GM23338 (cell line): ENCODE measurements around the gene HSPA1A. TPM values are rescaled to one million over a fixed set of nuclear protein-coding genes. Genes with fewer than 3 reads are reported as not detected.
"Not testable (repeated sequence)": the region's sequence is repeated elsewhere in the genome, so short reads cannot be mapped to it uniquely, and the experiment has no call there.

Experiments used
- ATAC-seq: fragments of 200-7000 bp; cut with Tn5 transposase; 3 replicates; pipeline ENCODE4 v1.9.1; 2020
- DNase-seq: peaks from one replicate; pipeline ENCODE4 v3.0.0-alpha.2; 2015; ENCODE audit warnings: low spot score
- H2AFZ ChIP-seq: fragments of 200-600 bp; sonication (generic); 2 replicates; pipeline ENCODE4 v1.8.0; 2016; ENCODE audit warnings: antibody characterized with exemption, mild to moderate bottlenecking, moderate library complexity
- H3F3A ChIP-seq: fragments of 200-600 bp; sonication (generic); replicated peaks from 2 replicates; pipeline ENCODE4 v1.8.0; 2017; ENCODE audit warnings: antibody characterized with exemption, mixed run types, low read depth
- H3K27ac ChIP-seq: fragments of 200-600 bp; sonication (generic); 2 replicates; pipeline ENCODE4 v1.6.1; 2016; ENCODE audit warnings: low read depth
- H3K27me3 ChIP-seq: fragments of 200-600 bp; sonication (generic); 2 replicates; pipeline ENCODE4 v1.8.0; 2016; ENCODE audit warnings: mild to moderate bottlenecking, mixed run types, moderate library complexity; ENCODE audit not compliant: insufficient read depth
- H3K36me3 ChIP-seq: fragments of 200-600 bp; sonication (generic); 2 replicates; pipeline ENCODE4 v1.8.0; 2016; ENCODE audit warnings: mild to moderate bottlenecking; ENCODE audit not compliant: insufficient read depth
- H3K4me1 ChIP-seq: fragments of 200-600 bp; sonication (generic); 2 replicates; pipeline ENCODE4 v1.8.0; 2016; ENCODE audit warnings: mild to moderate bottlenecking, moderate library complexity; ENCODE audit not compliant: insufficient read depth
- H3K4me2 ChIP-seq: fragments of 200-600 bp; sonication (generic); 2 replicates; pipeline ENCODE4 v1.7.1; 2017; ENCODE audit warnings: mixed run types
- H3K4me3 ChIP-seq: fragments of 200-600 bp; sonication (generic); 2 replicates; pipeline ENCODE4 v1.6.1; 2016; ENCODE audit warnings: mixed run types
- H3K79me2 ChIP-seq: fragments of 200-600 bp; sonication (generic); replicated peaks from 2 replicates; pipeline ENCODE4 v1.8.0; 2017; ENCODE audit warnings: mild to moderate bottlenecking; ENCODE audit not compliant: insufficient read depth
- H3K9me2 ChIP-seq: fragments of 200-600 bp; sonication (generic); 2 replicates; pipeline ENCODE4 v1.8.0; 2017; ENCODE audit not compliant: insufficient read depth
- H4K20me1 ChIP-seq: fragments of 200-600 bp; sonication (generic); replicated peaks from 2 replicates; pipeline ENCODE4 v1.8.0; 2017; ENCODE audit warnings: mild to moderate bottlenecking; ENCODE audit not compliant: insufficient read depth
- H3K27ac Mint-ChIP-seq: 2 replicates; pipeline ENCODE4 v1.8.0; 2020; ENCODE audit warnings: inconsistent platforms, mild to moderate bottlenecking, moderate library complexity, mixed read lengths
- H3K27me3 Mint-ChIP-seq: 3 replicates; pipeline ENCODE4 v1.8.0; 2022; ENCODE audit warnings: low read depth, mild to moderate bottlenecking, moderate library complexity, mixed read lengths, inconsistent platforms; ENCODE audit not compliant: insufficient read depth, poor library complexity
- H3K36me3 Mint-ChIP-seq: 3 replicates; pipeline ENCODE4 v1.8.0; 2021; ENCODE audit warnings: low read depth, mild to moderate bottlenecking, inconsistent platforms, moderate library complexity, mixed read lengths
- H3K4me1 Mint-ChIP-seq: 3 replicates; pipeline ENCODE4 v1.8.0; 2020; ENCODE audit warnings: mild to moderate bottlenecking, inconsistent platforms, mixed read lengths
- H3K4me3 Mint-ChIP-seq: 3 replicates; pipeline ENCODE4 v1.8.0; 2021; ENCODE audit warnings: moderate library complexity, mild to moderate bottlenecking, inconsistent platforms, mixed read lengths
- H3K9me3 Mint-ChIP-seq: 3 replicates; pipeline ENCODE4 v1.8.0; 2020; ENCODE audit warnings: moderate library complexity, mild to moderate bottlenecking, inconsistent platforms, mixed read lengths
- CREB1 ChIP-seq: fragments of 250-450 bp; sonication (Bioruptor Pico); IDR thresholded peaks from 2 replicates; pipeline ENCODE4 v1.5.0; 2020; ENCODE audit warnings: low read depth, mild to moderate bottlenecking, moderate library complexity
- ETS1 ChIP-seq: IDR thresholded peaks from 2 replicates; pipeline ENCODE4 v1.6.1; 2016; ENCODE audit warnings: antibody characterized with exemption
- EZH2 ChIP-seq: fragments of 200-600 bp; sonication (generic); IDR thresholded peaks from one replicate; pipeline ENCODE4 v1.8.0; 2017; ENCODE audit warnings: antibody characterized with exemption, mild to moderate bottlenecking, low read depth; ENCODE audit not compliant: unreplicated experiment
- NANOG ChIP-seq: IDR thresholded peaks from 2 replicates; pipeline ENCODE4 v1.6.1; 2016; ENCODE audit warnings: antibody characterized with exemption, borderline replicate concordance
- POLR2AphosphoS5 ChIP-seq: IDR thresholded peaks from 2 replicates; pipeline ENCODE4 v1.6.1; 2016; ENCODE audit warnings: antibody characterized with exemption, low read depth
- ZNF114 ChIP-seq: fragments of 250-450 bp; sonication (Bioruptor Pico); IDR thresholded peaks from 2 replicates; pipeline ENCODE4 v1.5.0; 2020; ENCODE audit warnings: mild to moderate bottlenecking, moderate library complexity
- ZNF331 ChIP-seq: fragments of 250-450 bp; sonication (Bioruptor Pico); IDR thresholded peaks from 2 replicates; pipeline ENCODE4 v1.5.0; 2020; ENCODE audit warnings: low read depth, mild to moderate bottlenecking, moderate library complexity
- polyA plus RNA-seq: library from polyadenylated mRNA; unstranded; fragments of >200 nt; fragmentation: Nextera tagmentation; extraction: Ambion mirVana; gene quantifications from 2 replicates; pipeline ENCODE4 v1.2.1, GENCODE V29; 2016
- total RNA-seq: library from RNA; depleted of rRNA; stranded (reverse); fragments of >200 nt; shearing (Covaris generic); gene quantifications from 2 replicates; pipeline ENCODE4 v1.2.3, GENCODE V29; 2014
- TF ChIP-seq, protein P1 (sequence below): IDR thresholded peaks from one replicate; pipeline ENCODE4 v1.6.1; 2018; ENCODE audit warnings: antibody characterized with exemption; ENCODE audit not compliant: unreplicated experiment

Gene HSPA1A
- total and polyA plus RNA-seq, 2 experiments from 2014 or later, result 36.1 to 57.1 TPM

DNA sequence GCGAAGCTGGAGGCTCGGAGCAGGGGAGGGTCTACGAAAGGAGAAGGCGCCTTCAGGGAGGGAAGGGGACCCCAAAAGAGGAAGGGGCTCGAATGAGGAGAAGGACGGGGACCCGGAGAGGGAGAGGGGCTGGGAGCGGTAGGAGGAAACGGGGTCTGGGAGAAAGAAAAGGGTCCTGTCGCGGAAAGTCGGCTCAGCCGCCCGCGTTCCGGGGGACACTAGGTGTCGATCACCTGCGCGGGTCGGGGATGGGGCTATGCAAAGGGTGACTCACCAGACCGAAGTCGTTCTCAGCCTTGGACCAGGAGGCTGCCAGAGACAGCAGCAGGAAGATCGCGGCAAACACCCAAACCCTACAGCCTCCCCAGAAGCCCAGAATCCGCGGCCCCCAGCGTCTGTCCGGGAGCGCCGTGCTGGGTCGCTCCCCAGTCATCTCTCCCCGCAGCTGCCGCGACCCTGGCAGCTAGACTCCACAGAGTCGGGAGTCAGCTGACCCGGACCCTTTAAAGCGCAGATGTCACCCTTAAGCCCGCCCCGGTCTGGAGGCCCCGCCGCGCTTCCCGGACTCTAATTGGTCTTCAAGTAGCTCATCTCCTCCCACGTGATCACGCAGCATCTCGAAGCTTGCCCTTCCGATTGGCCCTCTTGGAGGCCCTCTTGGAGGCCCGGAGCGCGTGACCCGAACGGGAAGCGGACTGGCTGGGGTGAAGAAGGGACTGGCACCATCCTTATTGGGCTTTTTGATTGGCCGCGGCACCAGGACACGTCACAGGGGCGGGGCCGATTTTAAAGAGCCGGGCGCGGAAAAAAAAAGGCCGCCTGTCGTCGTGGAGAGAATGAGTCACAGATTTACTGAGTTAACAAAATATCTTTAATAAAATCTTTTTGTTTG is 47.2 kb downstream of the HSPA1A start, which contains the start of gene NEU1:
NEU1 (minus strand) TSS at position 478 of the 892 bp plus-strand sequence; CDS start at position 433, 45 bp downstream.
- Histone ChIP-seq H3K27ac (peak within 1 kb of the TSS; percentile 75), H3K27me3 (no peaks in the 10 kb centered on the region), H3F3A (peaks cover 8% of the 10 kb centered on the region; the same call in 1 of the 2 replicates), H4K20me1 (peaks cover 3% of the 10 kb centered on the region; the same call in 1 of the 2 replicates), H3K4me2 (peak within 1 kb of the TSS; percentile 98), H3K79me2 (peaks cover 8% of the 10 kb centered on the region; the same call in 1 of the 2 replicates), H3K4me3 (peak within 1 kb of the TSS; percentile 73), H3K9me2 (no peaks in the 10 kb centered on the region), H3K4me1 (peaks cover 12% of the 10 kb centered on the region; the same call in 1 of the 2 replicates), H2AFZ (0 out of 2 replicates have a peak within 1 kb of the TSS, but pooled peaks have one; percentile 30), H3K36me3 (no peaks in the 10 kb centered on the region)
- Mint-ChIP-seq H3K9me3 (peaks cover 2% of the 10 kb centered on the region; the same call in 1 of the 3 replicates), H3K36me3 (peaks cover 14% of the 10 kb centered on the region), H3K27ac (peak within 1 kb of the TSS; percentile 97), H3K4me1 (peaks cover 8% of the 10 kb centered on the region), H3K4me3 (peak within 1 kb of the TSS; percentile 95), H3K27me3 (peaks cover 18% of the 10 kb centered on the region)
- peak; percentile 93 for ATAC-seq
- TF ChIP-seq POLR2AphosphoS5, result peak; percentile 91
- no peak for TF ChIP-seq ZNF114
- peak; percentile 89 for TF ChIP-seq CREB1 (CRISPR knock-in tag)
- TF ChIP-seq ETS1, result peak; percentile 30; the same call in 1 of the 2 replicates
- DNase-seq, result peak; percentile 100

- not testable (repeated sequence) for H3F3A ChIP-seq, H3K36me3 Mint-ChIP-seq, H3K9me3 Mint-ChIP-seq, H3K9me2 ChIP-seq, H3K79me2 ChIP-seq, ATAC-seq, H3K36me3 ChIP-seq, H3K4me1 Mint-ChIP-seq, H3K27me3 ChIP-seq, DNase-seq, H4K20me1 ChIP-seq
- Mint-ChIP-seq H3K27me3 (peaks cover 19% of the 10 kb centered on the region), H3K4me3 (peak overlapping the region; percentile 95), H3K27ac (peak overlapping the region; percentile 97)
- Histone ChIP-seq H2AFZ (0 out of 2 replicates have a peak overlapping the region, but pooled peaks have one; percentile 30), H3K4me3 (peak overlapping the region; percentile 73), H3K4me2 (peak overlapping the region; percentile 75), H3K4me1 (peaks cover 12% of the 10 kb centered on the region; the same call in 1 of the 2 replicates), H3K27ac (peak overlapping the region; percentile 75)
Measured at GRCh38 chr6:31864123-31864562, 48.8 kb downstream of the HSPA1A start.

GRCh38 chr6:31864818-31865204 is 49.5 kb downstream of the HSPA1A start:
- H2AFZ ChIP-seq, result no peak overlapping the region
- H3K79me2 ChIP-seq, result peaks cover 8% of the 10 kb centered on the region; the same call in 1 of the 2 replicates
- Mint-ChIP-seq H3K36me3 (peaks cover 5% of the 10 kb centered on the region), H3K4me1 (peaks cover 8% of the 10 kb centered on the region), H3K4me3 (peak overlapping the region; percentile 95), H3K9me3 (peaks cover 2% of the 10 kb centered on the region; the same call in 1 of the 3 replicates), H3K27me3 (peaks cover 21% of the 10 kb centered on the region), H3K27ac (no peak overlapping the region; the same call in none of the 2 replicates)
- H3K36me3 ChIP-seq, result no peaks in the 10 kb centered on the region
- H3K4me2 ChIP-seq, result no peak overlapping the region
- no peak overlapping the region for H3K4me3 ChIP-seq
- H3K4me1 ChIP-seq, result peaks cover 12% of the 10 kb centered on the region; the same call in 1 of the 2 replicates
- H3K9me2 ChIP-seq, result no peaks in the 10 kb centered on the region
- DNase-seq (no peak), ATAC-seq (no peak)
- no peaks in the 10 kb centered on the region for H3K27me3 ChIP-seq
- peaks cover 8% of the 10 kb centered on the region; the same call in 1 of the 2 replicates for H3F3A ChIP-seq
- H3K27ac ChIP-seq, result no peak overlapping the region
- H4K20me1 ChIP-seq, result peaks cover 3% of the 10 kb centered on the region; the same call in 1 of the 2 replicates
- TF ChIP-seq ETS1 (no peak), POLR2AphosphoS5 (no peak), NANOG (no peak), CREB1 (CRISPR knock-in tag) (no peak), EZH2 (no peak), ZNF331 (CRISPR knock-in tag) (no peak)
- TF ChIP-seq, protein P1, sequence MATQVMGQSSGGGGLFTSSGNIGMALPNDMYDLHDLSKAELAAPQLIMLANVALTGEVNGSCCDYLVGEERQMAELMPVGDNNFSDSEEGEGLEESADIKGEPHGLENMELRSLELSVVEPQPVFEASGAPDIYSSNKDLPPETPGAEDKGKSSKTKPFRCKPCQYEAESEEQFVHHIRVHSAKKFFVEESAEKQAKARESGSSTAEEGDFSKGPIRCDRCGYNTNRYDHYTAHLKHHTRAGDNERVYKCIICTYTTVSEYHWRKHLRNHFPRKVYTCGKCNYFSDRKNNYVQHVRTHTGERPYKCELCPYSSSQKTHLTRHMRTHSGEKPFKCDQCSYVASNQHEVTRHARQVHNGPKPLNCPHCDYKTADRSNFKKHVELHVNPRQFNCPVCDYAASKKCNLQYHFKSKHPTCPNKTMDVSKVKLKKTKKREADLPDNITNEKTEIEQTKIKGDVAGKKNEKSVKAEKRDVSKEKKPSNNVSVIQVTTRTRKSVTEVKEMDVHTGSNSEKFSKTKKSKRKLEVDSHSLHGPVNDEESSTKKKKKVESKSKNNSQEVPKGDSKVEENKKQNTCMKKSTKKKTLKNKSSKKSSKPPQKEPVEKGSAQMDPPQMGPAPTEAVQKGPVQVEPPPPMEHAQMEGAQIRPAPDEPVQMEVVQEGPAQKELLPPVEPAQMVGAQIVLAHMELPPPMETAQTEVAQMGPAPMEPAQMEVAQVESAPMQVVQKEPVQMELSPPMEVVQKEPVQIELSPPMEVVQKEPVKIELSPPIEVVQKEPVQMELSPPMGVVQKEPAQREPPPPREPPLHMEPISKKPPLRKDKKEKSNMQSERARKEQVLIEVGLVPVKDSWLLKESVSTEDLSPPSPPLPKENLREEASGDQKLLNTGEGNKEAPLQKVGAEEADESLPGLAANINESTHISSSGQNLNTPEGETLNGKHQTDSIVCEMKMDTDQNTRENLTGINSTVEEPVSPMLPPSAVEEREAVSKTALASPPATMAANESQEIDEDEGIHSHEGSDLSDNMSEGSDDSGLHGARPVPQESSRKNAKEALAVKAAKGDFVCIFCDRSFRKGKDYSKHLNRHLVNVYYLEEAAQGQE, result no peak
